ES-I3 (cell line): Measurements from ENCODE around the gene SPIRE1.
"Not testable (repeated sequence)": the region's sequence is repeated elsewhere in the genome, so short reads cannot be mapped to it uniquely, and the experiment has no call there.

Experiments used
- H3K36me3 ChIP-seq: 2 replicates; pipeline ENCODE4 v1.6.1; 2013; ENCODE audit warnings: mild to moderate bottlenecking, low read length, control low read depth, moderate library complexity; ENCODE audit not compliant: insufficient read depth
- H3K4me1 ChIP-seq: 2 replicates; pipeline ENCODE4 v1.6.1; 2013; ENCODE audit warnings: mild to moderate bottlenecking, control low read depth, low read length; ENCODE audit not compliant: insufficient read depth
- H3K9ac ChIP-seq: 2 replicates; pipeline ENCODE4 v1.6.1; 2013; ENCODE audit warnings: low read depth, mild to moderate bottlenecking, low read length, moderate library complexity
- H3K9me3 ChIP-seq: 2 replicates; pipeline ENCODE4 v1.6.1; 2013; ENCODE audit warnings: mild to moderate bottlenecking, low read length, moderate library complexity; ENCODE audit not compliant: control insufficient read depth, insufficient read depth

Gene SPIRE1

GRCh38 chr18:12491611-12492435 lies 166.1 kb downstream of the SPIRE1 start:
- Histone ChIP-seq H3K4me1 (no peaks in the 10 kb centered on the region), H3K9ac (no peak overlapping the region)

GRCh38 chr18:12485479-12486105 lies 172.3 kb downstream of the SPIRE1 start:
- Histone ChIP-seq H3K36me3 (no peaks in the 10 kb centered on the region), H3K9ac (no peak overlapping the region), H3K9me3 (no peaks in the 10 kb centered on the region), H3K4me1 (peaks cover under 1% of the 10 kb centered on the region; the same call in 1 of the 2 replicates)

More at GRCh38 chr18:12491611-12492435, 166.1 kb downstream of the SPIRE1 start:
- Histone ChIP-seq H3K36me3 (peaks cover 2% of the 10 kb centered on the region; the same call in 1 of the 2 replicates), H3K9me3 (no peaks in the 10 kb centered on the region)

GRCh38 chr18:12481915-12482314 lies 176.0 kb downstream of the SPIRE1 start:
- not testable (repeated sequence) for H3K9ac ChIP-seq, H3K36me3 ChIP-seq, H3K9me3 ChIP-seq
- H3K4me1 ChIP-seq, result peaks cover 12% of the 10 kb centered on the region

GRCh38 chr18:12479982-12480381 lies 177.9 kb downstream of the SPIRE1 start:
- Histone ChIP-seq H3K9ac (no peak overlapping the region), H3K36me3 (peaks cover 5% of the 10 kb centered on the region; the same call in 1 of the 2 replicates), H3K9me3 (no peaks in the 10 kb centered on the region), H3K4me1 (peaks cover 12% of the 10 kb centered on the region)

- Histone ChIP-seq H3K36me3 (peaks cover 5% of the 10 kb centered on the region; the same call in 1 of the 2 replicates), H3K9me3 (no peaks in the 10 kb centered on the region), H3K9ac (no peak overlapping the region), H3K4me1 (peaks cover 12% of the 10 kb centered on the region)
These were observed 178.4 kb downstream of the SPIRE1 start for GRCh38 chr18:12479536-12479935.

- Histone ChIP-seq H3K9me3 (no peaks in the 10 kb centered on the region), H3K9ac (no peak overlapping the region), H3K4me1 (peaks cover 12% of the 10 kb centered on the region), H3K36me3 (peaks cover 5% of the 10 kb centered on the region; the same call in 1 of the 2 replicates)
These were observed 179.4 kb downstream of the SPIRE1 start for GRCh38 chr18:12478269-12479047.

- Histone ChIP-seq H3K9ac (no peak overlapping the region), H3K4me1 (peaks cover 12% of the 10 kb centered on the region), H3K36me3 (peaks cover 5% of the 10 kb centered on the region; the same call in 1 of the 2 replicates), H3K9me3 (no peaks in the 10 kb centered on the region)
These were observed 180.3 kb downstream of the SPIRE1 start for GRCh38 chr18:12477606-12478005.

GRCh38 chr18:12476955-12477354 lies 181.0 kb downstream of the SPIRE1 start:
- no peaks in the 10 kb centered on the region for H3K9me3 ChIP-seq

GRCh38 chr18:12474876-12475275 lies 183.0 kb downstream of the SPIRE1 start:
- Histone ChIP-seq H3K4me1 (peaks cover 4% of the 10 kb centered on the region; the same call in 1 of the 2 replicates), H3K36me3 (peaks cover 5% of the 10 kb centered on the region; the same call in 1 of the 2 replicates), H3K9me3 (no peaks in the 10 kb centered on the region), H3K9ac (no peak overlapping the region)

More at GRCh38 chr18:12476955-12477354, 181.0 kb downstream of the SPIRE1 start:
- peaks cover 12% of the 10 kb centered on the region for H3K4me1 ChIP-seq
- H3K9ac ChIP-seq, result no peak overlapping the region
- H3K36me3 ChIP-seq, result peaks cover 5% of the 10 kb centered on the region; the same call in 1 of the 2 replicates

GRCh38 chr18:12474146-12474545 lies 183.8 kb downstream of the SPIRE1 start:
- Histone ChIP-seq H3K9me3 (no peaks in the 10 kb centered on the region), H3K36me3 (peaks cover 5% of the 10 kb centered on the region; the same call in 1 of the 2 replicates), H3K9ac (no peak overlapping the region), H3K4me1 (no peaks in the 10 kb centered on the region; the same call in 1 of the 2 replicates)

- H3K9me3 ChIP-seq, result no peaks in the 10 kb centered on the region
- H3K4me1 ChIP-seq, result no peaks in the 10 kb centered on the region
- H3K9ac ChIP-seq, result no peak overlapping the region
- no peaks in the 10 kb centered on the region for H3K36me3 ChIP-seq
These were observed 187.4 kb downstream of the SPIRE1 start for GRCh38 chr18:12470382-12471075.

GRCh38 chr18:12468445-12468844 lies 189.5 kb downstream of the SPIRE1 start:
- no peaks in the 10 kb centered on the region for H3K9me3 ChIP-seq
- no peaks in the 10 kb centered on the region for H3K36me3 ChIP-seq
- no peak overlapping the region for H3K9ac ChIP-seq
- H3K4me1 ChIP-seq, result no peaks in the 10 kb centered on the region

- Histone ChIP-seq H3K9ac (no peak overlapping the region), H3K4me1 (no peaks in the 10 kb centered on the region), H3K36me3 (no peaks in the 10 kb centered on the region; the same call in 1 of the 2 replicates), H3K9me3 (no peaks in the 10 kb centered on the region)
These were observed 193.2 kb downstream of the SPIRE1 start for GRCh38 chr18:12464731-12465130.
